Measurements from ENCODE around the gene PHF21A.

DNA sequence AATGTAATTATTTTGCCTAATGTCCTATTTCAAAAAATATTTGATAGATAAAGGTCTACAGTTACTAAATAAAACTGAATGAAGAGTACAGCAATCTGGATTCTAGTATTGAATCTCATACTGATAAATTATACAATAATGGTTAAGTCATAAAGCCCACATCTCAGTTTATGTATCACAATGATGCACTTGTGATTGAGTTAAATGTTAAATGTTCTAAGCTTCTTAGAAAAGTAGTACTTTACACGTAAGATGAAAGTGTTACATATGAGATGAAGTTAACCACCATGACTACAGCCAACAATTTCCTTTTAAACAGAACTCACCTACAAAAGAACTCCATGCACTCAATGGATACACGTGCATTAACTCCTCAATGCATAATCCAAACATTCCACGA is 51.7 kb downstream of the PHF21A start:
- TF ChIP-seq EZH2 (IDR thresholded peaks at IDR 0.05) (no peak), POLR2AphosphoS5 (IDR thresholded peaks at IDR 0.05; ENCODE audit: borderline replicate concordance, low read depth, low read length) (no peak)
